K562 (cell line): Measurements from ENCODE around the gene CLTB. TPM values are rescaled to one million over a fixed set of nuclear protein-coding genes. Genes with fewer than 3 reads are reported as not detected.

ENCODE experiments used
- HDAC1 ChIP-seq, 2 experiments: fragments of 450-650 bp; IDR thresholded peaks; 2 replicates each; pipeline ENCODE4 v1.6.1; 2016 to 2017; ENCODE audit warnings: inconsistent platforms in 1 of 2, mild to moderate bottlenecking in 1 of 2, moderate library complexity in 1 of 2
- LCOR ChIP-seq: sonication (generic); formaldehyde crosslinking; IDR thresholded peaks from 2 replicates; pipeline ENCODE4 v1.8.0; 2022; ENCODE audit warnings: mild to moderate bottlenecking, missing genetic modification reagents
- MAFF ChIP-seq: IDR thresholded peaks from 2 replicates; pipeline ENCODE4 v1.6.1; 2012; ENCODE audit warnings: low read length, improper control_type of control experiment
- NR3C1 ChIP-seq: sonication (generic); formaldehyde crosslinking; IDR thresholded peaks from 2 replicates; pipeline ENCODE4 v1.8.1; 2022; ENCODE audit warnings: missing genetic modification reagents
- polyA plus RNA-seq, 8 experiments: library from polyadenylated mRNA; depleted of rRNA in 4 of 8; stranded (reverse) in 5 of 8; unstranded in 3 of 8; fragments of >200 nt; fragmentation: Nextera tagmentation in 2 of 8; fragmentation: Illumina TruSeq in 1 of 8; extraction: Ambion mirVana in 2 of 8; extraction: Trizol in 1 of 8; gene quantifications; 2 replicates each; pipeline versions ENCODE4 v1.2.1 to v1.2.3, GENCODE V29; 2011 to 2014; ENCODE audit warnings: inconsistent platforms in 1 of 8, missing spikeins in 1 of 8
- total RNA-seq, 7 experiments: library from RNA; depleted of rRNA in 6 of 7; stranded (reverse); fragments of >200 nt in 6 of 7; fragmentation: Illumina TruSeq in 2 of 7; extraction: Trizol in 2 of 7; gene quantifications; 2 replicates each; pipeline versions ENCODE4 v1.2.1 to v1.2.3, GENCODE V29; 2011 to 2021; ENCODE audit warnings: low replicate concordance in 1 of 7
- TF ChIP-seq, protein P1 (sequence below): sonication (generic); formaldehyde crosslinking; IDR thresholded peaks from 2 replicates; pipeline ENCODE4 v1.8.1; 2023; ENCODE audit warnings: missing genetic modification reagents, mild to moderate bottlenecking, borderline replicate concordance

CLTB gene
- total and polyA plus RNA-seq, 9 of the 15 experiments (the other 6 are each of a cell fraction or from before 2014, with no cell fraction given) = 1.8 to 117 (median 39.0) TPM

DNA sequence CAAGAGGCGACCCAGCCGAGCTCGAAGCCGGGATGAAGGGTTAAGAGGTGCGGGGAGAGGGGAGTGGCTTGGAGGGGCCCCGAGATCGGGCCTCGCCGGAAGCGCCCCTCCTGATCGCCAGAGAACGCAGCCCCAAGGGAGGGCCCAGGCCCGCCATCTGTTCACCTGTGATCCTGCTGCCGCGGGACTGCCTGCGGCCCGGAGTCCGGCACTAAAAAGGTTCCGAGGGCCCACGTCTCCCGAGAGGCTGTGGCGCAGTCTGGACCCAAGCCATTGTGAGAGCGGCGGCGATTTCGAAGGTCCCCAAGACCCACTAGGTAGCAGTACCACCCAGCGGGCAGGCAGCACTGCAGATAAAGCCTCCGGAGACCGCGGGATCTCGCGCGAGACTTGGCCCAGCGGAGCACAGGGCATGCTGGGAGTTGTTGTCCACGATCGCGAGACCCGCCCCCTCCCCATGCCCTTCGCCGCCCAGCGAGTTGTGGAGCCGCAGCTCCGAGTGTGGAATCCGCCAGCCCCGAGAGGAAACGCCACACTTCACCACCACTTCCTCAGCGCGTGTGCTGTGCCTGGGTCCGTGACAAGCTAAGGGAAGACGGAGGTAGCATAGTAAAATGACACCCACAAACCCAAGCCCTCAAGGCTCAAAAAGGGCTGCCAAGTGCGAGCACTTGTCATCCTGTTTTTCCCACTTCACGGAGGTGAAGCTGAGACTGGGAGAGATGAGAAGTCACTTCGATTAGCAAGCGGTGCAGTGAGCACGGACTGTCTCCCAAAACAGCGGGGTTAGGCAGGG, 54.7 kb downstream of the CLTB start, which contains the start of gene KIAA1191 (continued):
- TF ChIP-seq, protein P1, sequence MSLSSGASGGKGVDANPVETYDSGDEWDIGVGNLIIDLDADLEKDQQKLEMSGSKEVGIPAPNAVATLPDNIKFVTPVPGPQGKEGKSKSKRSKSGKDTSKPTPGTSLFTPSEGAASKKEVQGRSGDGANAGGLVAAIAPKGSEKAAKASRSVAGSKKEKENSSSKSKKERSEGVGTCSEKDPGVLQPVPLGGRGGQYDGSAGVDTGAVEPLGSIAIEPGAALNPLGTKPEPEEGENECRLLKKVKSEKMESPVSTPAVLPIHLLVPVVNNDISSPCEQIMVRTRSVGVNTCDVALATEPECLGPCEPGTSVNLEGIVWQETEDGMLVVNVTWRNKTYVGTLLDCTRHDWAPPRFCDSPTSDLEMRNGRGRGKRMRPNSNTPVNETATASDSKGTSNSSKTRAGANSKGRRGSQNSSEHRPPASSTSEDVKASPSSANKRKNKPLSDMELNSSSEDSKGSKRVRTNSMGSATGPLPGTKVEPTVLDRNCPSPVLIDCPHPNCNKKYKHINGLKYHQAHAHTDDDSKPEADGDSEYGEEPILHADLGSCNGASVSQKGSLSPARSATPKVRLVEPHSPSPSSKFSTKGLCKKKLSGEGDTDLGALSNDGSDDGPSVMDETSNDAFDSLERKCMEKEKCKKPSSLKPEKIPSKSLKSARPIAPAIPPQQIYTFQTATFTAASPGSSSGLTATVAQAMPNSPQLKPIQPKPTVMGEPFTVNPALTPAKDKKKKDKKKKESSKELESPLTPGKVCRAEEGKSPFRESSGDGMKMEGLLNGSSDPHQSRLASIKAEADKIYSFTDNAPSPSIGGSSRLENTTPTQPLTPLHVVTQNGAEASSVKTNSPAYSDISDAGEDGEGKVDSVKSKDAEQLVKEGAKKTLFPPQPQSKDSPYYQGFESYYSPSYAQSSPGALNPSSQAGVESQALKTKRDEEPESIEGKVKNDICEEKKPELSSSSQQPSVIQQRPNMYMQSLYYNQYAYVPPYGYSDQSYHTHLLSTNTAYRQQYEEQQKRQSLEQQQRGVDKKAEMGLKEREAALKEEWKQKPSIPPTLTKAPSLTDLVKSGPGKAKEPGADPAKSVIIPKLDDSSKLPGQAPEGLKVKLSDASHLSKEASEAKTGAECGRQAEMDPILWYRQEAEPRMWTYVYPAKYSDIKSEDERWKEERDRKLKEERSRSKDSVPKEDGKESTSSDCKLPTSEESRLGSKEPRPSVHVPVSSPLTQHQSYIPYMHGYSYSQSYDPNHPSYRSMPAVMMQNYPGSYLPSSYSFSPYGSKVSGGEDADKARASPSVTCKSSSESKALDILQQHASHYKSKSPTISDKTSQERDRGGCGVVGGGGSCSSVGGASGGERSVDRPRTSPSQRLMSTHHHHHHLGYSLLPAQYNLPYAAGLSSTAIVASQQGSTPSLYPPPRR = peak; percentile 79; the same call in 1 of the 2 replicates
- no peak for TF ChIP-seq NR3C1
- peak; percentile 71; the same call in 1 of the 2 replicates for TF ChIP-seq LCOR
- TF ChIP-seq HDAC1 (IDR thresholded peaks at IDR 0.05) = peak in 1 of 2 experiments; percentile 75; a peak in 2 of 4 replicates
- TF ChIP-seq MAFF = peak; percentile 49; the same call in 1 of the 2 replicates
